ENCODE measurements around the gene RAB1B.
"Not testable (repeated sequence)": the region's sequence is repeated elsewhere in the genome, so short reads cannot be mapped to it uniquely, and the experiment has no call there.

RAB1B gene

GRCh38 chr11:66266378-66267038, 1.9 kb upstream of the RAB1B start:
- DNase-seq (ENCODE audit: low read depth in 1 of 2, low spot score in 1 of 2): no peak

- DNase-seq (ENCODE audit: low read depth in 1 of 2, low spot score in 1 of 2): no peak
Observed at GRCh38 chr11:66267039-66267378, 1.4 kb upstream of the RAB1B start.

GRCh38 chr11:66267379-66268243, 828 bp upstream of the RAB1B start:
- peak; percentile 65 to 81 for DNase-seq (ENCODE audit: low read depth in 1 of 2, low spot score in 1 of 2)

DNA sequence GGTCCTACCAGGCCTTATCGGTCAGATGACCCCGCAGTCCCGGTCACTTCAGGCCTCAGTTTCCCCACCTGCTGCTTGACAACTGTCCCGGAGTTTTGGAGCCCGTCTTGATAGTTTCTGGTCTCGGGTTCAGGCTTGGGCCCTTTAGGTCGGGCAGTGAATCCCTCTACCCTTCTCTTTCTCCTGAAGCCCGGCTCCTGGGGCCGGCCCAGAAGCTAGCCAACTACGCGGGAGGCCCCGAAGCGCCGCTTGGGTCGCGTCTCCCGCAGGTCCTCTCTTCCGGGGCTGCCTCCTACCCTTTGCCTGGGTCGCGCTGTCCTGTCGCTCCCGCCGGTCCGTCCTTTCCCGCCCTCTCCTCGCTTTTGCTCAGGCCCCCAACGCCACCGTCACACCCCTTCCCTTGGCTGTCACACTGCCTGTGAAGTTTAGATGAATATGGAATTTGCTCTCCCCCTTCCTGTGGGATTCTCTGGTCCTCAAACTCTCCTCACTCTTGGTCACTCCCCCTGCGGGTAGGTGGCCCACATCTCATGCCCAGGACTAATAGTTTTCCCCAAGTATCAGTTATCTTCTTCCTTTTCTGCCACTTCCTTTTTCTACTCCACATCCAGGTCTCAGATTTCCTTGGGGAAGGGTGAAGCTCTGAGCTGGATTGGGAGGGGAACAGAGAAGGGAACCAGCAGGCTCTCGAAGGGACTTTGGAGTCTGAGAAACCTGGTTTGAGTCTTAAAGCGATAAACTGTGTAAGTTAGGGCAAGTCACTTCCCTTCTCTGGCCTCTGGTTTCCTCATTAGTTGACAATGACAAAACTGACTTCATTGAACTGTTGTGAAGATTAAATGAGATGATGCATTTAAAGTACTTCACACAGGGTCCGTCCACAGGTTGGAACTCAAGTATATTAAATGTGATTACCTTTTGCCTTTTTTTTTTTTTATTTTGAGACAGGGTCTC, 790 bp downstream of the RAB1B start:
- no peak for DNase-seq (ENCODE audit: low read depth in 1 of 2, low spot score in 1 of 2)

DNA sequence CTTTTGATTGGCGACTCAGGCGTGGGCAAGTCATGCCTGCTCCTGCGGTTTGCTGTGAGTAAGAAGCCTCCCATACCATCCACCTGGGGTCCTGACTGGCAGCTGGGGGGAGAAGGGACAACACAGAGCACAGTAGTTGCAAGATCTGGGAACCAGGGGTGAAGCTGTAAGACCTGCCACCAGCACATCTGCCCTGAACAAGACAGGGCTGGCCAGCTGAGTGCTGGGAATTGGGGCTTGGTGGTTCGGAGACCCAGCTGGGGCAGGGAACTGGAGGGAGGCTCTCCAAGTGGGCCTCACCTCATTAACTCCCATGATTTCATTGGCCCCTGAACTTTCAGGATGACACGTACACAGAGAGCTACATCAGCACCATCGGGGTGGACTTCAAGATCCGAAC, 3.4 kb downstream of the RAB1B start:
- no peak for DNase-seq (ENCODE audit: low read depth in 1 of 2, low spot score in 1 of 2)

DNA sequence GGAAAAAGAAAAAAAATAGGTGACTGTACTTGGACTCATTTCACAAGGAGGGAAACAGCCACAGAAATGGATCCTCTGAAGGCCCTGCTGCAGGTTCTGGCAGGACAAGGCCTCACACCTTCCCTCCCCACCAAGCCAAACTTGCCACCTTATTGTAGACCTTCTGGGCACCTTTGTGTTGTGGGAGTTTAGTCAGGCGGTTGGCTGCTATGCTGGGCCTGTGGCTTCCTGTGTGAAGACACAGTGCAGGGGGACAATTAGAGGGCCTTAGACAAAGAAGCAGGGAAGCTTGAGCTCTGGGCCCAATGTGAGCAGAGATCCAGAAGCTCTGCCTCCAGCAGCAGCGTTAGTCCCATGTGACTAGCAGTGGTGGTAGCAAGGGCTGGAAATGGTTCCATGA, 4.2 kb downstream of the RAB1B start:
- DNase-seq (ENCODE audit: low read depth in 1 of 2, low spot score in 1 of 2): no peak

- DNase-seq (ENCODE audit: low read depth in 1 of 2, low spot score in 1 of 2): no peak
Observed at GRCh38 chr11:66274219-66274618, 5.8 kb downstream of the RAB1B start.

DNA sequence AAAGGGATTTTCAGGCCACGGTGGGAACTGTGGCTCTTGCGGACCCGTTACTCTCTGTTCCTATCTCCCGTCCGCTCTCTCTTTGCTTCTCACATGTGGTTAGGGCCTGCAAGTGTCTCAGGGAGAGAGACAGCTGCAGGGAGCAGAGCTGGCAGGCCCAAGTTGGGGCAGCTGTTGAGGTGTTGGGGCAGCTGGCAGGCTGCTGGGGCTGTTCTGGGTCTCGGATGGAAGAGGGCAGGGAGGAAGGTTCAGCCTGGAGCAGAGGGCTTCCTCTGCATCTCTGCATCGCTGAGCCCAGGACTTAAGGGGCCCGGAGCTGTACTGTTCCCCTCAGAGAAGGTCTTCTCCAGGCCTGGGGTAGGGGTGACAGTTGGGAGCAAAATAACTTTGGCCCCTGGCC, 7.0 kb downstream of the RAB1B start:
- DNase-seq (ENCODE audit: low read depth in 1 of 2, low spot score in 1 of 2): no peak

GRCh38 chr11:66275984-66276612, 7.7 kb downstream of the RAB1B start:
- no peak for DNase-seq (ENCODE audit: low read depth in 1 of 2, low spot score in 1 of 2)

GRCh38 chr11:66276619-66277018, 8.2 kb downstream of the RAB1B start:
- DNase-seq (ENCODE audit: low read depth in 1 of 2, low spot score in 1 of 2): not testable (repeated sequence)

DNA sequence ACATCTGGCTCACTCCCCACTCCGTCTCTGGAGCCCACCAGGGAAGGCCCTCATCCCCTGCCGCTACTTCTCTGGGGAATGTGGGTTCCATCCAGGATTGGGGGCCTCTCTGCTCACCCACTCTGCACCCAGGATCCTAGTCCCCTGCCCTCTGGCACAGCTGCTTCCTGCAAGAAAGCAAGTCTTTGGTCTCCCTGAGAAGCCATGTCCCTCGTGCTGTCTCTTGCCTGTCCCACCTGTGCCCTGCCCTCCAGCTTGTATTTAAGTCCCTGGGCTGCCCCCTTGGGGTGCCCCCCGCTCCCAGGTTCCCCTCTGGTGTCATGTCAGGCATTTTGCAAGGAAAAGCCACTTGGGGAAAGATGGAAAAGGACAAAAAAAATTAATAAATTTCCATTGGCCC, 8.6 kb downstream of the RAB1B start:
- DNase-seq (ENCODE audit: low read depth in 1 of 2, low spot score in 1 of 2): not testable (repeated sequence)

GRCh38 chr11:66277471-66278362, 9.3 kb downstream of the RAB1B start, which contains the start of gene CNIH2:
CNIH2 (plus strand) TSS chr11:66278175; CDS start chr11:66278457, 282 bp downstream.
- DNase-seq (ENCODE audit: low read depth in 1 of 2, low spot score in 1 of 2): peak in 1 of 2 donors; percentile 30

GRCh38 chr11:66278363-66279091, 10.1 kb downstream of the RAB1B start:
- DNase-seq (ENCODE audit: low read depth in 1 of 2, low spot score in 1 of 2): no peak

DNA sequence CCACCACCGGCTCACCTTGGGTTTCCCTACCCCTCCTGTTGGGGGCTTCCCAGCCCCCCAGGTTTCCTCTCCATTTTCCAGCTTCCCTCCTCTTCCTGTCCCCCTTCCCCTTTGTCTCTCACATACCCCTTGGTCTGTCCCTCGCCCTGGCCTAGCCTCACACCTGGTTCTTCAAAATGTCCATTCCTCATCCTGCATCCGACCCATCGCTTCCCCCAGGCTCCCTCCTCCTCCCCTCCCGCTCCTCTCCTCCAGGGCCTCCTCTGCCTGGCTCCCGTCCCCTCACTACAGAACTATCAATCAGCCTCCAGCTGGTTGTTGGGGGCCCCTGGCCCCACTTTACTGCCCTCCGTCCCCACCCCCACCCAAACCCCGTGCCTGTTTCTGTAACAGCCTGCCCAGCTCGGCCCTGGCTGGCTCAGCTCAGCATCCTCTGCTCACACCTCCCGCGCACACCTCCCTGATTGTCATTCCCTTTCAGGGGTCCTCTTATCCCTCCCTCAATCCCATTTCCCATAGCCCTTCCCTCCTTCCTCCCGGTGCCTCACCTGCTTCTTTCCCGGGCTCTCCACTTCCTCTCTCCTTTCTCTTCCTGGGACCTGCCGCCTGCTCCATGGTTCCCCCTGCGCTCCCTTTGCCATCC, 10.8 kb downstream of the RAB1B start:
- DNase-seq (ENCODE audit: low read depth in 1 of 2, low spot score in 1 of 2): no peak

GRCh38 chr11:66280428-66280827, 12.0 kb downstream of the RAB1B start:
- no peak for DNase-seq (ENCODE audit: low read depth in 1 of 2, low spot score in 1 of 2)

- DNase-seq (ENCODE audit: low read depth in 1 of 2, low spot score in 1 of 2): no peak
Observed at GRCh38 chr11:66281001-66281400, 12.6 kb downstream of the RAB1B start.

GRCh38 chr11:66281776-66282467, 13.5 kb downstream of the RAB1B start:
- no peak for DNase-seq (ENCODE audit: low read depth in 1 of 2, low spot score in 1 of 2)
